Suppressor macrophage treated with lipopolysaccharide for 4 hours (primary cell): Measurements from ENCODE around the gene OR51A7.

Experiments used
- DNase-seq: peaks from one replicate; pipeline ENCODE4 v3.0.0-alpha.2; 2020

The OR51A7 gene

GRCh38 chr11:4957396-4957795 lies 53.8 kb downstream of the OR51A7 start:
- no peak for DNase-seq
